ENCODE measurements around the gene KNOP1. TPM values are rescaled to one million over a fixed set of nuclear protein-coding genes. Genes with fewer than 3 reads are reported as not detected.

The KNOP1 gene
- total RNA-seq, 1 experiment from 2014 or later: 60.4 TPM

- BruUV-seq (replicated peaks): no TSS peak
- Histone ChIP-seq H2AFZ (no peak overlapping the region), H3K9me2 (ENCODE audit: insufficient read depth) (no peaks in the 10 kb centered on the region), H3K27ac (no peak overlapping the region), H3K4me3 (no peak overlapping the region), H4K20me1 (ENCODE audit: insufficient read depth) (no peaks in the 10 kb centered on the region), H3F3A (ENCODE audit: insufficient read depth, low read depth) (peaks cover 30% of the 10 kb centered on the region), H3K4me1 (replicated peaks; ENCODE audit: insufficient read depth) (peaks cover 20% of the 10 kb centered on the region), H3K4me2 (0 out of 2 replicates have a peak overlapping the region, but pooled peaks have one; percentile 5), H3K36me3 (ENCODE audit: low read depth) (peaks cover 44% of the 10 kb centered on the region), H3K79me2 (ENCODE audit: low read depth) (0 out of 2 replicates have a peak, but pooled peaks cover 13% of the 10 kb centered on the region), H3K9me3 (ENCODE audit: insufficient read depth, low read depth) (peaks cover 15% of the 10 kb centered on the region; the same call in 1 of the 2 replicates), H3K27me3 (ENCODE audit: insufficient read depth, low read depth) (no peaks in the 10 kb centered on the region)
- intact Hi-C loops (cut with micrococcal nuclease; ENCODE audit: unreplicated experiment): loop anchor here (5.0 kb wide), 1 partner anchor 186 kb away; no protein-coding TSS in a partner anchor
- CTCF ChIA-PET: no interaction called here
- TF ChIP-seq CTCF (conservative IDR thresholded peaks at IDR 0.05): no peak
- TF ChIP-seq EZH2 (IDR thresholded peaks at IDR 0.05; ENCODE audit: low read depth): no peak
- POLR2A ChIA-PET (ENCODE audit: unreplicated experiment): interaction anchor here (0.7 kb wide), 1 partner anchor 26 kb away, joined by 3 read pairs; no protein-coding TSS in a partner anchor
- no peak for DNase-seq
Observed at GRCh38 chr16:19701091-19701490, 16.9 kb downstream of the KNOP1 start.

GRCh38 chr16:19700319-19700781 is 17.7 kb downstream of the KNOP1 start:
- no peaks in the 10 kb centered on the region for H3K9me2 ChIP-seq (ENCODE audit: insufficient read depth)
- no peaks in the 10 kb centered on the region for H4K20me1 ChIP-seq (ENCODE audit: insufficient read depth)
- no peak overlapping the region for H3K27ac ChIP-seq
- ChIA-PET CTCF (no interaction called here), POLR2A (ENCODE audit: unreplicated experiment) (interaction anchor here (0.7 to 1.0 kb wide), 6 partner anchors 12 to 1379 kb away, joined by 3 to 10 read pairs (median 4); partner anchors contain the start of gene IQCK)
- peaks cover 15% of the 10 kb centered on the region; the same call in 1 of the 2 replicates for H3K9me3 ChIP-seq (ENCODE audit: insufficient read depth, low read depth)
- H3K36me3 ChIP-seq (ENCODE audit: low read depth): peaks cover 43% of the 10 kb centered on the region
- TF ChIP-seq EZH2 (IDR thresholded peaks at IDR 0.05; ENCODE audit: low read depth) (no peak), CTCF (conservative IDR thresholded peaks at IDR 0.05) (no peak)
- no TSS peak for BruUV-seq (replicated peaks)
- H3K4me2 ChIP-seq: 0 out of 2 replicates have a peak overlapping the region, but pooled peaks have one; percentile 5
- intact Hi-C loops (cut with micrococcal nuclease; ENCODE audit: unreplicated experiment): loop anchor here (1.0 to 5.0 kb wide), 3 partner anchors 16 to 187 kb away; no protein-coding TSS in a partner anchor
- H3K79me2 ChIP-seq (ENCODE audit: low read depth): 0 out of 2 replicates have a peak, but pooled peaks cover 13% of the 10 kb centered on the region
- peaks cover 30% of the 10 kb centered on the region for H3F3A ChIP-seq (ENCODE audit: insufficient read depth, low read depth)
- no peak overlapping the region for H3K4me3 ChIP-seq
- no peaks in the 10 kb centered on the region for H3K27me3 ChIP-seq (ENCODE audit: insufficient read depth, low read depth)
- peak; percentile 80 to 84 for DNase-seq
- H3K4me1 ChIP-seq (replicated peaks; ENCODE audit: insufficient read depth): peaks cover 22% of the 10 kb centered on the region
- H2AFZ ChIP-seq: no peak overlapping the region

- no peaks in the 10 kb centered on the region for H4K20me1 ChIP-seq (ENCODE audit: insufficient read depth)
- H3F3A ChIP-seq (ENCODE audit: insufficient read depth, low read depth): peaks cover 30% of the 10 kb centered on the region
- H3K79me2 ChIP-seq (ENCODE audit: low read depth): 0 out of 2 replicates have a peak, but pooled peaks cover 13% of the 10 kb centered on the region
- H3K36me3 ChIP-seq (ENCODE audit: low read depth): peaks cover 34% of the 10 kb centered on the region
- ChIA-PET CTCF (no interaction called here), POLR2A (ENCODE audit: unreplicated experiment) (interaction anchor here (0.9 kb wide), 1 partner anchor 1380 kb away, joined by 8 read pairs; no protein-coding TSS in a partner anchor)
- no peak for DNase-seq
- peaks cover 15% of the 10 kb centered on the region; the same call in 1 of the 2 replicates for H3K9me3 ChIP-seq (ENCODE audit: insufficient read depth, low read depth)
- intact Hi-C loops (cut with micrococcal nuclease; ENCODE audit: unreplicated experiment): no loop called here
- BruUV-seq (replicated peaks): no TSS peak
- peaks cover 22% of the 10 kb centered on the region for H3K4me1 ChIP-seq (replicated peaks; ENCODE audit: insufficient read depth)
- no peak overlapping the region for H2AFZ ChIP-seq
- no peak overlapping the region for H3K4me3 ChIP-seq
- H3K27me3 ChIP-seq (ENCODE audit: insufficient read depth, low read depth): no peaks in the 10 kb centered on the region
- no peak overlapping the region for H3K27ac ChIP-seq
- no peak overlapping the region for H3K4me2 ChIP-seq
- H3K9me2 ChIP-seq (ENCODE audit: insufficient read depth): no peaks in the 10 kb centered on the region
- TF ChIP-seq CTCF (conservative IDR thresholded peaks at IDR 0.05) (no peak), EZH2 (IDR thresholded peaks at IDR 0.05; ENCODE audit: low read depth) (no peak)
Observed at GRCh38 chr16:19699472-19699871, 18.6 kb downstream of the KNOP1 start.
